Upper lobe of left lung (tissue), 6 donors: ENCODE data around the gene ARMH3. TPM values are rescaled to one million over a fixed set of nuclear protein-coding genes. Genes with fewer than 3 reads are reported as not detected.

ENCODE experiments used
- ATAC-seq, 2 donors: fragments of 200-7000 bp; cut with Tn5 transposase; one replicate each; pipeline ENCODE4 v1.9.1; 2022; ENCODE audit warnings: mild to moderate bottlenecking in 2 of 2, moderate library complexity in 2 of 2; ENCODE audit not compliant: low FRiP score in 2 of 2
- DNase-seq, 2 donors: peaks; one replicate each; pipeline ENCODE4 v3.0.0-alpha.2; 2019 to 2020
- H3K27ac ChIP-seq, 4 donors: fragments of 200-600 bp; sonication (generic); one replicate each; pipeline ENCODE4 v1.5.1; 2016 to 2019
- H3K27me3 ChIP-seq, 4 donors: fragments of 200-600 bp; sonication (generic); one replicate each; pipeline ENCODE4 v1.5.1; 2017 to 2019
- H3K36me3 ChIP-seq, 4 donors: fragments of 200-600 bp; sonication (generic); one replicate each; pipeline ENCODE4 v1.5.1; 2016 to 2019
- H3K4me1 ChIP-seq, 4 donors: fragments of 200-600 bp; sonication (generic); one replicate each; pipeline ENCODE4 v1.5.1; 2018 to 2019
- H3K4me3 ChIP-seq, 4 donors: fragments of 200-600 bp; sonication (generic); one replicate each; pipeline ENCODE4 v1.5.1; 2017 to 2019; ENCODE audit warnings: mild to moderate bottlenecking in 2 of 4, moderate library complexity in 1 of 4
- H3K9me3 ChIP-seq, 4 donors: fragments of 200-600 bp; sonication (generic); one replicate each; pipeline ENCODE4 v1.5.1; 2018 to 2019
- CTCF ChIP-seq, 6 experiments: fragments of 450-650 bp in 4 of 6; fragments of 200-600 bp in 2 of 6; sonication (generic) in 2 of 6; IDR thresholded peaks; one replicate each; pipeline ENCODE4 v1.5.1; 2016 to 2019; ENCODE audit warnings: antibody characterized with exemption in 6 of 6
- EP300 ChIP-seq, 4 donors: sonication (generic); formaldehyde crosslinking; IDR thresholded peaks; one replicate each; pipeline ENCODE4 v1.5.1; 2017; ENCODE audit warnings: antibody characterized with exemption in 4 of 4, control low read depth in 2 of 4
- POLR2A ChIP-seq, 4 donors: fragments of 450-650 bp; IDR thresholded peaks; one replicate each; pipeline ENCODE4 v1.5.1; 2016 to 2017; ENCODE audit warnings: antibody characterized with exemption in 4 of 4, mild to moderate bottlenecking in 2 of 4
- POLR2AphosphoS5 ChIP-seq, 2 donors: sonication (generic); formaldehyde crosslinking; IDR thresholded peaks; one replicate each; pipeline ENCODE4 v1.5.1; 2017; ENCODE audit warnings: antibody characterized with exemption in 2 of 2
- WGBS, 2 donors: methylation state at CpG; one replicate each; pipeline ENCODE4 v1.1.5; 2017 to 2018; 5-methylcytosine and 5-hydroxymethylcytosine counted together
- total RNA-seq, 6 donors: library from RNA; depleted of rRNA in 4 of 6; stranded (reverse); fragments of >200 nt in 4 of 6; gene quantifications; one replicate each; pipeline versions ENCODE4 v1.1.0 to v1.2.1, GENCODE V29; 2016 to 2021
- donor health status: DM: no; HTN: no; CAD: no; lungs with moderate emphysema.
- donor health status: DM: no; HTN: yes; CAD: no; lungs with severe emphysema.

Gene ARMH3
- total RNA-seq, 6 donors from 2014 or later: 14.4 to 39.8 (median 25.5) TPM

- Histone ChIP-seq H3K27ac (peak overlapping the region; percentile 64 to 99 (median 97)), H3K36me3 (no peaks in the 10 kb centered on the region), H3K4me3 (peak overlapping the region; percentile 26 to 99 (median 82)), H3K9me3 (no peaks in the 10 kb centered on the region), H3K27me3 (no peaks in the 10 kb centered on the region), H3K4me1 (peaks cover 10 to 27% (median 24%) of the 10 kb centered on the region in 4 donors)
- WGBS, 2 donors: 25% methylated on average over 13 to 14 of the region's 14 CpGs
- TF ChIP-seq CTCF (IDR thresholded peaks at IDR 0.05): no peak
- TF ChIP-seq POLR2A (IDR thresholded peaks at IDR 0.05): no peak
- TF ChIP-seq POLR2AphosphoS5 (IDR thresholded peaks at IDR 0.05): no peak
- TF ChIP-seq EP300 (IDR thresholded peaks at IDR 0.05): no peak
- peak in 1 of 2 donors; percentile 44 for DNase-seq
- ATAC-seq: peak; percentile 4
Measured at GRCh38 chr10:101818872-101819633, 236.9 kb downstream of the ARMH3 start.

- peaks cover 17 to 35% (median 30%) of the 10 kb centered on the region in 4 donors for H3K4me1 ChIP-seq
- H3K27ac ChIP-seq: peak within 1 kb of the TSS; percentile 92 to 99 (median 97)
- peak within 1 kb of the TSS; percentile 79 to 100 (median 92) for H3K4me3 ChIP-seq
- TF ChIP-seq POLR2AphosphoS5 (IDR thresholded peaks at IDR 0.05) (peak; percentile 93 to 98), POLR2A (IDR thresholded peaks at IDR 0.05) (peak; percentile 41 to 99 (median 86)), CTCF (IDR thresholded peaks at IDR 0.05) (peak in 1 of 6 experiments; percentile 15), EP300 (IDR thresholded peaks at IDR 0.05) (peak in 1 of 4 donors; percentile 32)
- H3K36me3 ChIP-seq: peaks cover 0 to 2% (median 0%) of the 10 kb centered on the region in 4 donors
- 0 to 1% methylated on average over 43 to 44 of the region's 47 CpGs for WGBS, 2 donors
- ATAC-seq: peak; percentile 96 to 99
- H3K9me3 ChIP-seq: no peaks in the 10 kb centered on the region
- H3K27me3 ChIP-seq: no peaks in the 10 kb centered on the region
- DNase-seq: peak; percentile 98
Measured at GRCh38 chr10:101818119-101818871, 237.7 kb downstream of the ARMH3 start, which contains the start of gene OGA. TSS of gene OGA (minus strand) at chr10:101818444. CDS start at chr10:101818022, 422 bp downstream.

- ATAC-seq (peak; percentile 80 to 82), DNase-seq (peak; percentile 89 to 94)
- Histone ChIP-seq H3K27me3 (no peaks in the 10 kb centered on the region), H3K36me3 (peaks cover 0 to 10% (median under 1%) of the 10 kb centered on the region in 4 donors), H3K9me3 (no peaks in the 10 kb centered on the region), H3K4me1 (peaks cover 22 to 39% (median 32%) of the 10 kb centered on the region in 4 donors), H3K4me3 (peak overlapping the region; percentile 79 to 100 (median 92)), H3K27ac (peak overlapping the region; percentile 92 to 99 (median 97))
- WGBS, 2 donors: 0 to 1% methylated on average over 7 to 44 of the region's 44 CpGs
- TF ChIP-seq CTCF (IDR thresholded peaks at IDR 0.05) (no peak), EP300 (IDR thresholded peaks at IDR 0.05) (no peak), POLR2AphosphoS5 (IDR thresholded peaks at IDR 0.05) (peak; percentile 69 to 75), POLR2A (IDR thresholded peaks at IDR 0.05) (peak in 3 of 4 donors; percentile 51 to 55 (median 55))
Measured at GRCh38 chr10:101817337-101818118, 238.4 kb downstream of the ARMH3 start.

- no peak for DNase-seq
- H3K27me3 ChIP-seq: no peaks in the 10 kb centered on the region
- H3K4me1 ChIP-seq: peaks cover 22 to 40% (median 33%) of the 10 kb centered on the region in 4 donors
- 0 to 1% methylated on average over 14 of the region's 14 CpGs for WGBS, 2 donors
- TF ChIP-seq POLR2AphosphoS5 (IDR thresholded peaks at IDR 0.05) (no peak), POLR2A (IDR thresholded peaks at IDR 0.05) (no peak), CTCF (IDR thresholded peaks at IDR 0.05) (no peak), EP300 (IDR thresholded peaks at IDR 0.05) (no peak)
- no peaks in the 10 kb centered on the region for H3K9me3 ChIP-seq
- H3K27ac ChIP-seq: peak overlapping the region; percentile 92 to 99 (median 97)
- H3K4me3 ChIP-seq: peak overlapping the region; percentile 79 to 100 (median 92)
- H3K36me3 ChIP-seq: peaks cover 0 to 16% (median 4%) of the 10 kb centered on the region in 4 donors
- no peak for ATAC-seq
Measured at GRCh38 chr10:101816913-101817336, 239.0 kb downstream of the ARMH3 start.
